ENCODE data around the gene DIAPH3.

The DIAPH3 gene

DNA sequence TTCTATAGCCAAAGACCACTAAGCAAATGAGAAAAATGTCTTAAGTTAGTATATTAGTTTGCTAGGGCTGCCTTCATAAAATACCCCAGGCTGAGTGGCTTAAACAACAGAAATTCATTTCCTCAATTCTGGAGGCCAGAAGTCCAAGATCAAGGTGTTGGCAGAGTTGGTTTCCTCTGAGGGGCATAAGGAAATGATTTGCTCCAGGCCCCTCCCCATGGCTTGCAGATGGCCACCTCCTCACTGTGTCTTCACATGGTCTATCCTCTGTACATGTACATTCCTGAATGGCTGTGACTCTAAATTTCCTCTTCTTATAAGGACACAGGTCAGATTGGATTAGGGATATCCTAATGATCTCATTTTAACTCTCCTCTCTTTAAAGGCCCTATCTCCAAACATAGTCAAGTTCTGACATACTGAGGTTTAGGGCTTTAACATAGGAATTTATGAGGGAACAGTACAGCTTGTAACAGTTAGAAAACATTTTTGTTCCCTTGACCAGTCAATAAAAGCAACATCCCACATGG, 307.4 kb downstream of the DIAPH3 start:
- DNase-seq: no peak

GRCh38 chr13:59846845-59847620, 316.7 kb downstream of the DIAPH3 start:
- no peak for DNase-seq

DNA sequence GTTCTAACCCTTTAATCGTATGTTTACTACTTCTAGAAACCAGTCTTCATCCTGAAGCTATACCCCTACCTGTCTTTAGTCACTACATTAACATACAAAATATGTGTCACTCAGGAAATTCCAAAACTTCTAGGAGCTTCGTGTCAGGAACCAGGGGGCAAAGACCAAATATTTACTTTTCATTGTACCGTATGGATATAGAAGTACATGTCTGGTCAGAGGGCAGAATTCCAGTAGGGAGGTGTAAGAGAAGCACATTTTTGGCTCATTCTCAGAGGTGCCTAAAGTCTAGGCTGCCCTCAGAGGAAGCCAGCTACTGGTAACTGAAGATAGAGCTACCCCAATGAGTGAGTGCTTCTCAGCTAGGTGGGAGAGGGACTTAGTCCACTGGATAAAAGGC, 320.7 kb downstream of the DIAPH3 start:
- no peak for DNase-seq

DNA sequence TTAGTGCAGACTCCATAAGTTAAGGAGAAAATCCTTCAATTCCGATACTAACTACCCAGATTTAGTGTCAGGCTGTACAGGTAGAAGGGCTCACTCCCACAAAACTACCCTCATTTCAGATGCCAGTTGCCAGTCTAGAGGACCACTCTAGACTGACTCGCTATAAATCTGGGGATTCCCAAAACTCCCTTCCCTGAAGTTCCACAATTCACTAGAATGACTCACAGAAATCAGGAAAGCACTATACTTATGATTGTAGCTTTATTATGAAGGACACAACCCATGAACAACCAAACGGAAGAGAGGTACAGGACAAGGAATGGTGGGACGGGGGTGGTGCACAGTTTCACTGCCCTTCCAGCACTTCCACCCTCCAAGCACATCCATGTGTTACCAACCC, 321.2 kb downstream of the DIAPH3 start:
- no peak for DNase-seq

GRCh38 chr13:59839186-59839585, 324.5 kb downstream of the DIAPH3 start:
- no peak for DNase-seq

DNA sequence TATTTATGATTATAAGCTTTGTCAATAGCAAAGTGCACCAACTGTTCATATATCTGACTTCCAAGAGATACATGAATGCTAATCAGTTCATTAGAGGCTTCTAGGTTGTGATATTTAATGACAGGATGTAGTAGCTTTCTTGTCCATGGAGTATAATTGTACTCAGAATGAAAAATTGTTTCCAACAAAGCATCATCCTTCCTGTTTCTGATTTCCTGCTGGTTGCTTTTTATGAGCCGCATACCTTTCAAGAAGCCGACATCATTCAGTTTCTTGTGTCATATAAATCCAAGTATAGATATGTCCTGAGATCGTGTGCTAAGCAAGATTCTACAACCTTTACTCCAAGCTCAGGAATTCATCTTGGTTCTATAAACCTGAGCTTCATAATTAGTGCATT, 326.6 kb downstream of the DIAPH3 start:
- DNase-seq: no peak

DNA sequence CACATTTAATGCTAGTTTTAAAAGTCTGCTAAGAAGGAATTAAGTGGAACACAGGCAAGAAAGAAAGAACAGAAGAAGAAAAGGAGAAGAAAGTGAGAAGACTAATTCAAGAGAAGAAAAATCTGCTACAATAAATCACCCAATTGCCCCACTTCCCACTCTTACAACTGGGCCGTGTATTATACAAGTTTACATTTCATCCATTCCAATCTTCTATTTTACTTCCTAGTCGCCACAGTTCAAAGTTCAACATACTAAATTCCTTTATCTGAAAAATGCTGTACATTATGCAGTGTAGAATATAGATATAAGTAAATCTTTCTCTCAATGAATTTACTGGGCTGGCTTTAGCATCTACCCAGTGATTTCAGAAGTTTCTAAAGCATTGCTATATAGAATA, 328.2 kb downstream of the DIAPH3 start:
- DNase-seq: no peak

DNA sequence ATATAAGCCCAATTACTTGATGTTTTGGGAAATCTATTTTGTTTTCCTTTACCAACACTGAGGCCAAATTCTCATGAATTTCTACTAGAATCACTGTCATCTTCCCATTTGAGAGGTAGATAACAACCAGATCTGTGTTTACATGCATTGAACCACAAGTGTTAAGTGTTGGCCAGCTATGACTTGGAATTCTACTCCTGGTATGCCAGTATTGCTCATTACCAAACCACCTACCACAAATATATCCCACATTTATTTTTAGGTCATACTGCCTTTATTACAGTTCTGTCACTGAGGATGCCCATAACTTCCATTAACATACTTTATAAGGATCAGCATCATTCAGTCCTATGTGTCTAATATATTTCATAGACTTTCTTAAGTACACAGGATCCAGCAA, 328.9 kb downstream of the DIAPH3 start:
- no peak for DNase-seq

- no peak for DNase-seq
Measured at GRCh38 chr13:59829690-59830089, 334.0 kb downstream of the DIAPH3 start.

GRCh38 chr13:59823486-59823885, 340.2 kb downstream of the DIAPH3 start:
- no peak for DNase-seq

DNA sequence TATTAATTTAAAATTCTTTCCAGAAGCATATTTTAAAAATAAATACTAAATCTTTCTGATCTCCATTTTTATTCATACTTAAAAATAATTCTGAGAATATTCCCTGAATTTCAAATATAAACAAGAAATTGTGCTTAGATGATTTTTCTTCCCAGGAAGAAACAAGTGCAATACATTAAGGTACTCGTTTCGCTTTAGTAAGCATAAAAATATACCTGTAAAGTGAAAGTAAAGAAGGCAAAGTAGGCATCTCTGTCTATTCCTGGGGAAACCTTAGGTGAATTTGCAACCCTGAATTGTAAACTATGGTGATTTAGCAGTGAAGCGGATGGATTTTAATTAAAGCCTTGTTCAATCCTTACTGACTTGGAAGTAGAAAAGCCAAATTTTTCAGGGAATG, 354.2 kb downstream of the DIAPH3 start:
- DNase-seq: no peak

GRCh38 chr13:59806801-59807200, 356.9 kb downstream of the DIAPH3 start:
- DNase-seq: no peak

- DNase-seq: no peak
Measured at GRCh38 chr13:59801107-59801880, 362.4 kb downstream of the DIAPH3 start.

GRCh38 chr13:59793107-59793506, 370.6 kb downstream of the DIAPH3 start:
- no peak for DNase-seq

DNA sequence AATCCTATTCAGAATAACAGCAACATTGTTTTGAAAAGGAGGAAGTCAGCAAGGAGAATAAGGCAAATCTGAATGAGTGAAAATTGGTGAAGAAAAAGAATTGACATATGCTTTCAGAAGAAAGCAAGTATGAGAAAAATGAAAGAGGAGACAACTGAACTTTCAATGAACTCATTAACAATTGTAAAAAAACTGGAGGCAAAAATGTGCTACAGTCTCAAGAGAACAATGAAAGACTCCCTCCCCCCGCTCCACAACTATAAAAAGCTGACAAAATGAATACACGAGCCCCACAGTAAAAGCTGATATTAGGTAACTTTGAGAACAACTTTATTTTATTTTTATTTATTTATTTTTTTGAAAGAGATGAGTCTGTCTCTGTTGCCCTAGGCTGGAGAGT, 373.1 kb downstream of the DIAPH3 start:
- no peak for DNase-seq

- DNase-seq: no peak
Measured at GRCh38 chr13:59789558-59789957, 374.2 kb downstream of the DIAPH3 start.

GRCh38 chr13:59787679-59788078, 376.0 kb downstream of the DIAPH3 start:
- no peak for DNase-seq

DNA sequence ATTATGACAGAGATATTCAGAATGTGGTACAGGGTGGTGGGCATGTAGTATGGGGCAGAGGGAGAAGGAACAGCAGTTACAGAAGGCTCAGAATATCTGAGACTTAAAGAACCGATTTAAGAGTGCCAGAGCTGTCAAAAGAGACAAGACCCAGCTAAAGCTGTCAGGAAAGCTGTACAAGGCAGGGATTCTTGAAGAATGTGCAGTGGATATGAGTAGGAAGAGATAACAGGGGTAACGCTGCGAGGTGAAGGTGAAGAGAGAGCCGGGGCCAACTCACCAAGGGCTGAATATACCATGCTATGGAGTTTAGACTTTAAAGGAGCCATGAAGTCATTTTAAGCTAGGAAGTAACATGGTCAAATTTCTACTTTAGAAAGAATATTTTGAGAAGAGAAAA, 381.0 kb downstream of the DIAPH3 start:
- DNase-seq: no peak

DNA sequence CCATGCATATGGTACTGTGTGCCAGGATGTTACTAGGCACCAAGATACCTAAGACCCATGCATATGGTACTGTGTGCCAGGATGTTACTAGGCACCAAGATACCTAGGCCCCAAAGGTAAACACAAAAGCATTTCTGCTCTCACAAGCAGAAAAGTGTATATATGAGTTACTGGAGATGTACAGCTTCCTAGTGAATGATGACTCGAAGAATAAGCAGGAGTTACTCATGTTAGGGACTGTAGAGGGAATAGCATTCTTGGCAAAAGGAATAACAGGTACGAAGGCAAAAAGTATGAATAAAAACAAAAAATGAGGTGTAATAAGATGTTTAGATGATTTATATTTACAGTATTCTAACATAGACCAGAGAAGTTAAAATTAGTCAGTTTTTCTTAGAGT, 383.7 kb downstream of the DIAPH3 start:
- DNase-seq: no peak

GRCh38 chr13:59776924-59777690, 386.6 kb downstream of the DIAPH3 start:
- no peak for DNase-seq

GRCh38 chr13:59774491-59774971, 389.2 kb downstream of the DIAPH3 start:
- no peak for DNase-seq

DNA sequence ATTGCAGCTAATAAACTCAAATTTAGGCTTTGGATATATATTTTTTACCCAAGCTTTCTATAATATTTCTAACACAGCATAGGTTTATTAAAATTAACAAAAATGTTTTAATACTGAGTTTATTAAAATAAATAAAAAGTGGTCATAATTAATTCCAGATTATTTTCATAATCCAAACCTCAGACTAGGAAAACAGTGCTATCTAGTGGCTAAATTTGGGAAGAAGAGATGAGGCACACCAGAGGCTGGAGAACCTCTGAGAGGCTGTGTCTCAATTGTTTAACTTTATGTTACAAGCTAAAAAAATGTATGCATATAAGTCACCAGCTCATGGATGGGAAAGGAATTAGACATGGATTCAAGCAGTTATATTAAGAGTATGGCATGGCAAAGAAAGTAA, 392.5 kb downstream of the DIAPH3 start:
- DNase-seq: peak; percentile 26

DNA sequence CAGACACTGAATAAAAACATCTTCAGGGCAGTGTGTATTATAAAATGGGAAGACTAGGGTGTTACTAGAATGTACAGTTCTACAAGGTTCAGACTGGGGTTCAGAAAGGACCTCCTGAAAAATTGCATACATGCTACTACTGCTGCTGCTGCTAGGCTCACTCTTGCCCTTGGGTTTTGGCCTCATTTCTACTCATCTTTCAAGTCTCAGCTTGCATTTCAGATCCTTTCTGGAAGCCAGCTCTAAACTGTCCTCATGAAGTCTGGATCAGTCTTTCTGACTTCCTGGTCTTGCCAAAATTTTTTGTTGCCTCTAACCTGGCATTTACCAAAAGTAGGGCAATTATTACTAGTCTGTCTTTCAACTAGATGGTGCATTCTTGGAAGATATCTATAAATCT, 393.3 kb downstream of the DIAPH3 start:
- DNase-seq: no peak
